GM12873 (cell line): ENCODE data around the gene CXCR3.

Experiments used
- TF ChIP-seq, protein P1 (sequence below): IDR thresholded peaks from 2 replicates; pipeline ENCODE4 v1.5.1; 2012; ENCODE audit warnings: low read depth, mild to moderate bottlenecking, moderate library complexity, low read length, control low read depth; ENCODE audit not compliant: insufficient read depth; ENCODE audit errors: missing control alignments

CXCR3 gene

DNA sequence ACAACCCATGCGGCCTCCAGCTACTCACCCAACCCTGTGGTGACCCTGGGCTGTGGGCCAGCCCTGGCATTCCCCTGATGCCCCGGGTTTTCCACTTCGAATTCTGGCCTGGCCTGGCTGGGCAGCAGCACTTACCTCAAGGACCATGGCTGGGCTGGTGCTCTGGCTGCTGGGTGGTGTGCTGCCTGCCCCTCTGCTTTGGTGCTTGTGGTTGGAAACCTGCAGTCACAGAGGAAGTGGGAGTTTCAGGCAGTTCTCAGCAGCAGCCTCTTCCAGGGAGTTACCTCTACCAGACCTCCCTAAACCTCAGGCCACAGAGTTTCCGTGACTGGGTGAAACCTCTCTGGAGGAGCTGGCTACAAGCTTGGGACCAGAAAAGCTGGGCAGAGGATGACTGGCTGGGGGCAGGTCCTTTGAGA lies at the start of gene CXCR3:
CXCR3 (minus strand) TSS at position 209 of the 419 bp plus-strand sequence; CDS start at position 147, 62 bp downstream.
- TF ChIP-seq, protein P1, sequence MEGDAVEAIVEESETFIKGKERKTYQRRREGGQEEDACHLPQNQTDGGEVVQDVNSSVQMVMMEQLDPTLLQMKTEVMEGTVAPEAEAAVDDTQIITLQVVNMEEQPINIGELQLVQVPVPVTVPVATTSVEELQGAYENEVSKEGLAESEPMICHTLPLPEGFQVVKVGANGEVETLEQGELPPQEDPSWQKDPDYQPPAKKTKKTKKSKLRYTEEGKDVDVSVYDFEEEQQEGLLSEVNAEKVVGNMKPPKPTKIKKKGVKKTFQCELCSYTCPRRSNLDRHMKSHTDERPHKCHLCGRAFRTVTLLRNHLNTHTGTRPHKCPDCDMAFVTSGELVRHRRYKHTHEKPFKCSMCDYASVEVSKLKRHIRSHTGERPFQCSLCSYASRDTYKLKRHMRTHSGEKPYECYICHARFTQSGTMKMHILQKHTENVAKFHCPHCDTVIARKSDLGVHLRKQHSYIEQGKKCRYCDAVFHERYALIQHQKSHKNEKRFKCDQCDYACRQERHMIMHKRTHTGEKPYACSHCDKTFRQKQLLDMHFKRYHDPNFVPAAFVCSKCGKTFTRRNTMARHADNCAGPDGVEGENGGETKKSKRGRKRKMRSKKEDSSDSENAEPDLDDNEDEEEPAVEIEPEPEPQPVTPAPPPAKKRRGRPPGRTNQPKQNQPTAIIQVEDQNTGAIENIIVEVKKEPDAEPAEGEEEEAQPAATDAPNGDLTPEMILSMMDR: no peak

DNA sequence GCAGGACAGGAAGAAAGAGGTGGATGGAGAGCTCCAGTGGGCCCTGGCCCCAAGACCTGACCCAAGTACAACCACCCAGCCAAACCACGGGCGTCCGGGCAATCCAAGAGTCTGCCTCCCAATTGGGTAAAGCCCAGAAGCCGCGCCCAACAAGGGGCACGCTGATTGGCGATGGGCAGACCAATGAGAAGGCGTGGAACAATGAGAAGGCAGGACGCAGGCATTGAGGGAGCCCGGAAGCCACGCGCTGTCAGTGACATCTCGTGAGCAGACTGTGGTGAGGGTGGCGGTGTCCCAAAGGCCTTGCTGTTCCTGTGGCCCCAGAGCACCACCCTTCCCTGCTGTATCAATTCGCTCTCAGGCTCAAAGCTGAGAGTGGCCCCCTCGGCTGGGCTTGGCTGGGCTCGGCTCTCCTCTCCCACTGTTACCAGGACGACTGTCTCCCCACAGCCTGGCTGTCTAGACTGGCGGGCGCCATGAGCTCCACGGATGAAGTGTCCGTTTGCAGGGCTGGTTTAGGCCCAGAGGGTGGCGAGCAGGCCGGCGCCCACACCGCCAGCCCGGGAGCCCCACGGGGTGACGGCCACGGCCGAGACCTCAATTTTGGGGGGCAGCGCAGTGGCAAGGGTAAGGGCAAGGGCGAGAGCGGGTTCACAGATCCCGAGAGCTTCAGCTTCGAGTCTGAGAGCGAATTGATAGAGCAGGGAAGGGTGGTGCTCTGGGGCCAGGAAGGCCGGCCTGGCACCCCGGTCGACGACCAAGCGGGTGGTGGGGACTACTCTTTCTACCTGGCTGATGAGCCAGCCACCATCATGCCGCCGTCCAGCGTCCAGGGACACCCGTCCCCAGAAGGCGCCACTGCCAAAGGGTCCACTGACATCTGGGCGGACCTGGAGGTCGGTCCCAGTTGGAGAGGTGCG lies 49.3 kb upstream of the CXCR3 start, which contains the start of gene LOC101059915:
LOC101059915 (plus strand) TSS at position 219 of the 920 bp plus-strand sequence.
- TF ChIP-seq, protein P1: no peak

DNA sequence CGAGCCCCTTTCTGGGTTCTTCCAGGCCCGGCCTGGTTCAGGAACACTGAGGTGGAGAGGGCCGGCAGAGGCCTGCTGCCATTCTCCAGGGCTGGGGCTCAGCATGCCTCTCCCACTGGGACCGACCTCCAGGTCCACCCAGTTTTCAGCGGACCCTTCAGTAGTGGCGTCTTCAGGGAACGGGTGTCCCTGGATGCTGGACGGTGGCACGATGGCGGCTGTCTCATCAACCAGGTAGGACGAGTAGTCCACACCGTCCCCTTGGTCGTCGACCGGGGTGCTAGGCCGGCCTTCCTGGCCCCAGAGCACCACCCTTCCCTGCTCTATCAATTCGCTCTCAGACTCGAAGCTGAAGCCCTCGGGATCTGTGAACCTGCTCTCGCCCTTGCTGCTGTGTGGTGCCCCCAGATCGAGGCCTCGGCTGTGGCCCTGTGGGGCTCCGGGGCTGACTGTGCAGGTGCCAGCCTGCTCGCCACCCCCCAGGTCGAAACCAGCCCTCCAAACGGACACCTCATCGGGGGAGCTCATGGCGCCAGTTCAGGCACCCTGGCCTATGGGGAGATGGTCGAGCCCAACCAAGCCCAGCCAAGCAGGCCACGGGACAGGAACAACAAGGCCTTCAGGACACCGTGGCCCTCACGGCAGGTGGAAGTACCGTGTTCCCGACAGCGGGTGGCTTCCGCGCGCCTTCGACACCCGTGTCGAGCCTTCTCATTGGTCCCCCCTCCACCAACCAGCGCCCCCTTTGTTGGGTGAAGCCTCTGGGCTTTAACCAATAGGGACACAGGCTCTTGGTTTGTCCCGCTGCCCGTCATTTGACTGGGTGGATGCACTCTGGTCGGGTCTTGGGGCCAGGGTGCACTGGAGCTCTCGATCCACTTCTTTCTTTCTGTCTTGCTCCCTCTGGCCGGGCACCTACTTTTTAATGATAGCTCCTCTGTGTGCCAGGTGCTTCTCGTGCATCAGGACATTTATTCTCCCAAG lies 48.2 kb upstream of the CXCR3 start:
- TF ChIP-seq, protein P1: no peak

DNA sequence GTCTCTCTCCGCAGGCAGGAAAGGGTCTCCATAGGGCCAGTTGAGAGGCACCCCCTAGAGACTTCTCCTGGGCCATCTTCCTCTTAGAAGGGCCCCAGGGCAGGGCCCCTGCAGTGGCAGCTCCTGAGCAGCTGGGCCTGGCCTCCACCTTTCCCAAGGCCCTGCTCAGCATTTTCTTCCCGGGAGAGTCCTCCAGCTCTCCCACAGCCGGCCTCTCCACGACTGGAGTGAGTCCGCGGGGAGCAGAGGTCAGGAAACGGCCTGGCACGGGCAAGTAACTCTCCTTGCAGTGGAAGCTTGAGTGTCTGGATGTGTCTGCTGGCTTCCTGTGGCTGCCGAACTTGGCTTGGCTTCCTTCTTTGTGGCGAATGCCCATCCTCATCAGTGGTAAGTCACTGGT lies 47.4 kb upstream of the CXCR3 start:
- TF ChIP-seq, protein P1: no peak

DNA sequence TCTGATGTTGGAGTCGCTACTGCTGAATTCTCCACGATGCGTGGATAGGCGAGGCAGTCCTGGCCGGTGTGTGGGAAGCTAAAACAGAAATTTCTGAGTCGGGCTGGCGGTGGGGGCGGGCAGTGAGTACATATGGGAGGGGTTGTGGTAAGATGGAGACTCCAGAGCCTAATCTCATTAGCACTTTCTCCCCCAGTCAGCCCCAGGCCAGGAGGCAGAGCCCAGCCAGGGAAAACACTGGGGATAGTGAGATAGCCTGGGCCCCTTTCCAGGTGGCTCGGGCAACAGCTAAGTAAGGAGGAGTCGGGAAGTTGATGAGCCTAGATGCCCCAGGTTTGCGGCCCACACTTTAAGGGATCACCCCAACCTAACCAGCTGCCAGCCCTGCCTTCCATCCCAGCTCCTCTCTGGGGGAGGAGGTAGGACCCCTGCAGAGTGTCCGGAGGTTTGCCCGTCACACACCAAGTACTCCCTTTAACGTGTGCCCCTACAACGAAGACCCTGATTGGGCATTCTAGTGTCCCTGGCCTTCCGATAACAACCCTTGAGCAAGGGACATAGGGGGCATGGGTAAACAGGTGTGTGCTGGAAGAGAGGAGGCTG lies 46.7 kb upstream of the CXCR3 start:
- TF ChIP-seq, protein P1: no peak

DNA sequence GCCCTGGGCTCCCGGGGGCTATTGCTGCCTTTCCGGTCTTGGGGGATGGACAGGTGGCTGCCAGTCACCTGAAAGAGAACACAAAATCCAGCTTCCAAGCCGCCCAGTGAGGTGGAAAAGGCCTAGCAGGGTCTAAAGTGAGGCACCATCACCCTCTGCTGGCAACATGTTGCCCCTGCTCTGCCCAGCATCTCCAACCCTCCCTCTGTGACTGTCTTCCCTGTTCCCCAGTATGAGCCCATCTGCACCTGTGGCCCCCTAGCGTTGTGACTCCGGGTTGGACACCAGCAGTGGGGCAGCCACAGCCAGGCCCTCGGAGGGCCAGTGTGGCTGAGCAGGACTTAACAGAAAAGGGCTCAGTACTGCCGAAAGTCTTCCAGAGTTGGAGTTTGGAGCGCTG lies 45.9 kb upstream of the CXCR3 start:
- TF ChIP-seq, protein P1: peak; percentile 51
